IPS DF 6.9 (cell line): ENCODE results near the gene TRIP4.
"Not testable (repeated sequence)": the region's sequence is repeated elsewhere in the genome, so short reads cannot be mapped to it uniquely, and the experiment has no call there.

Source experiments
- DNase-seq: peaks from one replicate; pipeline ENCODE4 v3.0.0-alpha.2; 2013; ENCODE audit warnings: low read depth, low spot score
- H3K27ac ChIP-seq: one replicate; pipeline ENCODE4 v1.5.1; 2013; ENCODE audit warnings: low read length, control low read depth
- H3K27me3 ChIP-seq: 2 replicates; pipeline ENCODE4 v1.6.1; 2013; ENCODE audit warnings: mild to moderate bottlenecking, low read length; ENCODE audit not compliant: control insufficient read depth, insufficient read depth
- H3K36me3 ChIP-seq: 2 replicates; pipeline ENCODE4 v1.6.1; 2013; ENCODE audit warnings: low read length; ENCODE audit not compliant: control insufficient read depth, insufficient read depth
- H3K4me1 ChIP-seq: 2 replicates; pipeline ENCODE4 v1.6.1; 2013; ENCODE audit warnings: low read length; ENCODE audit not compliant: control insufficient read depth, insufficient read depth
- H3K4me3 ChIP-seq: 2 replicates; pipeline ENCODE4 v1.5.1; 2013; ENCODE audit warnings: mild to moderate bottlenecking, low read length
- H3K9me3 ChIP-seq: 2 replicates; pipeline ENCODE4 v1.6.1; 2013; ENCODE audit warnings: low read length, inconsistent platforms; ENCODE audit not compliant: control insufficient read depth, insufficient read depth
- WGBS: extraction: QIAGEN DNeasy Blood & Tissue Kit; methylation state at CpG from one replicate; pipeline ENCODE4 v1.1.7; 2013; ENCODE audit warnings: mixed read lengths, missing lambda C conversion rate; ENCODE audit not compliant: insufficient read length, insufficient coverage; 5-methylcytosine and 5-hydroxymethylcytosine counted together

The TRIP4 gene

GRCh38 chr15:64387562-64388168 lies at the start of gene TRIP4:
Gene TRIP4 (plus strand): TSS chr15:64387836. CDS start chr15:64387864, 28 bp downstream.
- Histone ChIP-seq H3K27ac (no peak within 1 kb of the TSS), H3K27me3 (no peaks in the 10 kb centered on the region), H3K36me3 (no peaks in the 10 kb centered on the region), H3K4me3 (peak within 1 kb of the TSS; percentile 82; the same call in 1 of the 2 replicates), H3K4me1 (no peaks in the 10 kb centered on the region), H3K9me3 (no peaks in the 10 kb centered on the region)
- DNase-seq = peak; percentile 89
- no CpG with 5 or more reads among the region's 35 CpGs for WGBS

GRCh38 chr15:64340355-64340754 lies 47.3 kb upstream of the TRIP4 start:
- H3K27ac ChIP-seq = no peak overlapping the region
- no peaks in the 10 kb centered on the region for H3K36me3 ChIP-seq
- no peak overlapping the region for H3K4me3 ChIP-seq
- no peaks in the 10 kb centered on the region for H3K27me3 ChIP-seq
- H3K9me3 ChIP-seq = no peaks in the 10 kb centered on the region
- WGBS = no CpG with 5 or more reads among the region's 1 CpG
- no peaks in the 10 kb centered on the region for H3K4me1 ChIP-seq
- no peak for DNase-seq

DNA sequence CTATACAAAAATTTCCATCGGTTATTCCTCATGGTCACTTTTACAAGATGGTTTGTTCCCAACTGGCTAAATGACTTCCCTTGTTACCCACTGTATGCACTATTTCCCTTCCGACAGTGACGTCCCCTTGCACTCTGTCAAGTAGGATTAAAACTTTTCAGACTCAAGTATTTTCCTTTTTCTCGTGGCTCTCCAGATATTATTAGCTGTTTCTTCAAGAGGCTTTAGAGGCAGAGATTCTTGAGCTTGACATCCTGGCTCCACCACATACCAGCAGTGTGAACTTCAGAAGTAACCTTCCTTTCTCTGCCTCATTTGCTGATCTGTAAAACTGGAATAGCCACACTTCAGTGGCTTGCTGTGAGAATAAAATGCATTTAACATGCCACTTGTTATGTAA lies 45.7 kb upstream of the TRIP4 start:
- no peaks in the 10 kb centered on the region for H3K9me3 ChIP-seq
- no CpG with 5 or more reads among the region's 4 CpGs for WGBS
- no peak overlapping the region for H3K27ac ChIP-seq
- DNase-seq = no peak
- no peaks in the 10 kb centered on the region for H3K4me1 ChIP-seq
- H3K4me3 ChIP-seq = no peak overlapping the region
- H3K36me3 ChIP-seq = no peaks in the 10 kb centered on the region
- no peaks in the 10 kb centered on the region for H3K27me3 ChIP-seq

GRCh38 chr15:64343222-64343621 lies 44.4 kb upstream of the TRIP4 start:
- DNase-seq = no peak
- H3K27me3 ChIP-seq = no peaks in the 10 kb centered on the region
- H3K4me1 ChIP-seq = no peaks in the 10 kb centered on the region
- H3K27ac ChIP-seq = no peak overlapping the region
- no peak overlapping the region for H3K4me3 ChIP-seq
- no peaks in the 10 kb centered on the region for H3K9me3 ChIP-seq
- no peaks in the 10 kb centered on the region for H3K36me3 ChIP-seq

DNA sequence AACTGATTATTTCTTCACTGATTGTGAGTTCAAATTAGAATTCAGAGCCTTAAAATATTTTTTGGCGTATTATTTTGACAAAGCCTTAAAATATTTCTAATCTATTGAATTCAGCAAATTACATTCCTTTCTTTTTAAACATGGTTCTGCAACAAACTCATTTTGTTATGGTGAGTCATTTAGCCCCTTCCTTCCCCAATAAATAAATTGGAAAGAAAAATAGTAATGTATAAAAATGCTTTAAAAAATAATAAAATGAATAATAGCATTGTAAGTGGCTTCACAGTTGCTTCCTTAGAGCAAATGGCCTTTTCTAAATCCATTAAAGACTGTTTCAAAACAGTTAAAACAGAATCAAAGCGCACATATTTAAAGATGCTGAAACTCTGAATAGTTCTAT lies 43.8 kb upstream of the TRIP4 start:
- Histone ChIP-seq H3K27me3 (no peaks in the 10 kb centered on the region), H3K9me3 (no peaks in the 10 kb centered on the region), H3K4me3 (no peak overlapping the region), H3K4me1 (no peaks in the 10 kb centered on the region), H3K27ac (no peak overlapping the region), H3K36me3 (no peaks in the 10 kb centered on the region)
- DNase-seq = no peak
- WGBS = no CpG with 5 or more reads among the region's 2 CpGs

DNA sequence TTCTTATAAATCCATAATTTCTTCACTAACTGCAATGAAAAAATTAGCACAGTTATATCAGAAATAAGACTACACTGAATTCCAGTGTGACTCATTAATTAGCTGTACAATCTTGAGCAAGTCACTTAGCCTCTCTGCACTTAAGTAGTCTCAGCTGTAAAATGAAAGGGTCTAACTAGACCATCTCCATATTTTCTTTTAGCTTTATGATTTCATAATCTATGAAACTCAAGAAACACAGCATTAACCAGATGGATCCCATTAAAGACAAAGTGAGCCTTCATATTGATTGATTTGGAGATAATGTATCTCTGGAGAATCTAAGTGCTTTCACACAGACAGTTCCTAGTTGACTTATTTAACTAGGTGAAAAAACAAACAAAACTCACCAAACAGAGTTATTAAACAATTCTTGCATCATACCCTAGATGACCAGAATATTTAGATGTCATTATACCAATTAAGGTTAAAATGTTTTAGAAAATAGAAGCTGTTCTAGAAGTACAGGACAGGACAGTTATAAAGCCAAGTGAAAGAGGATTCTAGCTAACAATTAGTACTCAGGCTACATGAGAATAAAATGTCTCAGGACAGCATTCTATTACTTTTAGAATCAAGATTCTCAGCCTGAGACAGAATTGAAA lies 42.9 kb upstream of the TRIP4 start:
- Histone ChIP-seq H3K27ac (no peak overlapping the region), H3K9me3 (no peaks in the 10 kb centered on the region), H3K27me3 (no peaks in the 10 kb centered on the region), H3K36me3 (no peaks in the 10 kb centered on the region), H3K4me1 (no peaks in the 10 kb centered on the region), H3K4me3 (no peak overlapping the region)
- no peak for DNase-seq

- H3K27ac ChIP-seq, H3K4me3 ChIP-seq, H3K27me3 ChIP-seq, H3K9me3 ChIP-seq, DNase-seq, H3K36me3 ChIP-seq, H3K4me1 ChIP-seq: not testable (repeated sequence)
- 100% methylated on average over 1 of the region's 6 CpGs for WGBS
Observed at GRCh38 chr15:64346242-64346641, 41.4 kb upstream of the TRIP4 start.

DNA sequence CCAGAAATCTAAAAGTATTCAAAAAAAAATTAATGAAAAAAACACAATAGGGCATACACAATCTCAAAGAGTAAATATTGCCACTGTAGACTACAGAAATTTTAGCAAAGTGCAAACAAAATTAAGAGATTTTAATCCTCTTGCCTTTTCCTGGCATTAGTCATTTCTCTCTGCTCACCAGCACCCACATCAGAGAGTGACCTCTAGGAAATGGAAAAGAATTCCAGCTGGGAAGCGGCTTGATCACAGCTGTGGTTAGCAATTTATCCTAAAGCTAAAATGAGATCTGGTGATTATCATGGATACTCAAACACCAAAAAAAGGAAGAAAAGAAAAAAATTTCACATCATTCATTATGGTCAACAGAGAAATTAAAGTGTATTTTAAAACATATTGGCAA lies 39.2 kb upstream of the TRIP4 start:
- no peaks in the 10 kb centered on the region for H3K4me1 ChIP-seq
- no peak for DNase-seq
- no peak overlapping the region for H3K27ac ChIP-seq
- no CpG with 5 or more reads among the region's 1 CpG for WGBS
- H3K4me3 ChIP-seq = no peak overlapping the region
- no peaks in the 10 kb centered on the region for H3K36me3 ChIP-seq
- H3K27me3 ChIP-seq = no peaks in the 10 kb centered on the region
- H3K9me3 ChIP-seq = no peaks in the 10 kb centered on the region

DNA sequence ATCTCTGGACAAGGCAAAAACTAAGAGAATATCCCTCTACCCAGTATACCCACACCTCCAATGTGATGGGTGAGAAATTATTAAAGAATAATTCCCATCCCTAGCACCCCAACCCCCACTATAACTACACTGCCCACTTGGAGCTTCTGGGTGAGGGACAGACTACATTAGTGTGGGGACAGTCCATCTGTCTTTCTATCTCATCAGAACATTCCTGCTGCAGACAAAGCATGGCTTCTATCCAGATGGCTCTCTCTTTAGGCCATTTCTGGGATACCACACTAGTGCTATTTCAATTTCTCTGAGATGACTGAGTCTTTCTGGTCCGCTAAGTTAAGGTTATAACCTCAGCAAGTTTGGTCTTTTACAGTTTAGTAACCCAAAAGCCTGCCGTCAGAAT lies 38.3 kb upstream of the TRIP4 start:
- Histone ChIP-seq H3K27me3 (no peaks in the 10 kb centered on the region), H3K9me3 (no peaks in the 10 kb centered on the region), H3K36me3 (no peaks in the 10 kb centered on the region), H3K4me1 (no peaks in the 10 kb centered on the region), H3K4me3 (no peak overlapping the region), H3K27ac (no peak overlapping the region)
- no CpG with 5 or more reads among the region's 2 CpGs for WGBS
- no peak for DNase-seq

DNA sequence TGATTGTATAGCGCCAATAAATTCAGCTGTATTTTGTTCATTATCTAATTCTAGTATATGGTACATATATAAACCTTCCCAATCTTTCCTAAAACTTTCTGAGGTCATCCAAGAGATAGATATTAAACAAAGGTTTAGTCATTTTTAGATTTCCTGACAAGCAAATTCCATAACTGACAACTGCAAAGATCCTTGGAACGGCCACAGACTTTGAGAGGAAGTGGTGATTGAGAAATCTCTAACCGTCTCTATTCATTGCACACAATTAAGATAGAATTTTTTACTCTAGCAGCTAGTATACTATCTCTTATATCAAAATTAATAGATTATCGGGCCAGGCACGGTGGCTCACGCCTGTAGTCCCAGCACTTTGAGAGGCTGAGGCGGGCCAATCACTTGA lies 36.4 kb upstream of the TRIP4 start:
- no peaks in the 10 kb centered on the region for H3K27me3 ChIP-seq
- DNase-seq = no peak
- no peak overlapping the region for H3K27ac ChIP-seq
- H3K4me1 ChIP-seq = no peaks in the 10 kb centered on the region
- no peaks in the 10 kb centered on the region for H3K9me3 ChIP-seq
- H3K36me3 ChIP-seq = no peaks in the 10 kb centered on the region
- H3K4me3 ChIP-seq = no peak overlapping the region
- no CpG with 5 or more reads among the region's 7 CpGs for WGBS

DNA sequence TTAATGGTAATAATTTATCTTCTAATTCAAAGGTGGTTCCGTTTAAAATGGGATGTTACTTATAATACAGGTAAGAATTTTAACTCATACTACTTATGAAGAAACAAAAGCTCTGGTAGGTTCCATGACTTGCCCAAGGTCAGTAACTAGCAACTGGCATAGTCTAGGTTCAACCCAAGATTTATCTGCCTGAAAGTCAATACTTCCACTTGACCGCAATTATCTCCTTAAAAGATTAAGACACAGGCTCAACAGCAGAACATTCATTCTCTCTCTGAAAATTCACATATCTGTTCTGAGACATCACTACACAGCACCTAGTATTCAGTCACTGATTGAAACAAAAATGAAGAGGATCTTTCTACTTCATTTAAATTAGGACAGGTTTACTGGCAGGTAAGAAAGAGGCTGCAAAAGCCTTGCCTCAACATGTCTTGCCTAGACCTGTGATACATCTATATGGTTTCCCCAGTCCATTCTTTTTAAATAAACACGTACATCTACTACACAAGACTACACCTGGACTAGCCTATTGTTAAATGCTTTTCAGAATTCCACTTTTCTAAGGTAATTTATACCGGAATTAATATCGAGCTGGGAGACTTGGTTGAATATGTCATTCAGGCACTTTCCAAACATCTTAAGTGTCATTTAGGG lies 32.8 kb upstream of the TRIP4 start:
- H3K27me3 ChIP-seq = no peaks in the 10 kb centered on the region
- H3K9me3 ChIP-seq = no peaks in the 10 kb centered on the region
- H3K4me1 ChIP-seq = no peaks in the 10 kb centered on the region
- H3K4me3 ChIP-seq = peak overlapping the region; percentile 86; the same call in 1 of the 2 replicates
- no CpG with 5 or more reads among the region's 5 CpGs for WGBS
- DNase-seq = no peak
- no peaks in the 10 kb centered on the region for H3K36me3 ChIP-seq
- no peak overlapping the region for H3K27ac ChIP-seq
